ENCODE measurements around the gene STAT1.

DNA sequence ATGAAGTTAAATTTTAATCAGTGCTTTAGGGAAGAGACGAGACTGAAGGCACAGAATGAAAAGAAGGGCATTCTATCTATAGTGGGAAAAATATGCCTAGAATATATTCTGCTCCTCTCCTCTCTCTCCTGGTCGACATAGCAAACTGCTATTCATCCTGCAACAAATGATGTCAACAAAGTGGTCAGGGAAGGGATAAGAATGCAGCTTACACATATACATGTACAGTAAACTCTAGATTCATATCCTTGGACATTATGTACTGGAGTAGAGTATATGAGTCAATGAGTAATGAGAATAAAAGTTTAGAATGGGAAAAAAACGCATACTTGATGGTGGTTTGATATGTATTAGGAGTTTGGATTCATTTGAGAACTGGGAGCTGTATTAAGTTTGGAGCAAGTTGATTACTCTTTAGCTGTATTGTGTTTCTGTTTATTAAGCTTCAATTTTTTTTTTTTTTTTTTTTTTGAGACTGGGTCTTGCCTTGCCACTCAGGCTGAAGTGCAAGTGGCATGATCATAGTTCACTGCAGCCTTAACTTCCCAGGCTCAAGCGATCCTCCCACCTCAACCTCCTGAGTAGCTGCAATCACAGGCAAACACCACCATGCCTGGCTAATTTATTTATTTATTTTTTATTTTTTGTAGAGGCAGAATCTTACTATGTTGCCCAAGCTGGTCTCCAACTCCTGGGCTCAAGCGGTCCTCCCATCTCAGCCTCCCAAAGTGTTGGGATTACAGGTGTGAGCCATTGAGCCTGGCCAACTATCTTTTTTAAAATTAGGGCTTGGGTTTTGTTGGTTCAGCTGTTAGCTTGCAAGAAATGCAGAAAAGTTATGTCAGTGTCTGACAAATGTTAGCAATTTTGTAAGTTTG, 53.8 kb downstream of the STAT1 start:
- peak; percentile 49; the same call in 1 of the 2 replicates for TF ChIP-seq POLR2A (IDR thresholded peaks at IDR 0.05; ENCODE audit: low read depth, low read length)
- no peak for TF ChIP-seq TAF1 (IDR thresholded peaks at IDR 0.05; ENCODE audit: borderline replicate concordance, low read depth, low read length)
- TF ChIP-seq POLR2AphosphoS5 (IDR thresholded peaks at IDR 0.05; ENCODE audit: low read depth, low read length): peak; percentile 39; the same call in 1 of the 2 replicates

Measured in GM12892 (cell line).